Measurements from ENCODE around the gene MYOM3.

DNA sequence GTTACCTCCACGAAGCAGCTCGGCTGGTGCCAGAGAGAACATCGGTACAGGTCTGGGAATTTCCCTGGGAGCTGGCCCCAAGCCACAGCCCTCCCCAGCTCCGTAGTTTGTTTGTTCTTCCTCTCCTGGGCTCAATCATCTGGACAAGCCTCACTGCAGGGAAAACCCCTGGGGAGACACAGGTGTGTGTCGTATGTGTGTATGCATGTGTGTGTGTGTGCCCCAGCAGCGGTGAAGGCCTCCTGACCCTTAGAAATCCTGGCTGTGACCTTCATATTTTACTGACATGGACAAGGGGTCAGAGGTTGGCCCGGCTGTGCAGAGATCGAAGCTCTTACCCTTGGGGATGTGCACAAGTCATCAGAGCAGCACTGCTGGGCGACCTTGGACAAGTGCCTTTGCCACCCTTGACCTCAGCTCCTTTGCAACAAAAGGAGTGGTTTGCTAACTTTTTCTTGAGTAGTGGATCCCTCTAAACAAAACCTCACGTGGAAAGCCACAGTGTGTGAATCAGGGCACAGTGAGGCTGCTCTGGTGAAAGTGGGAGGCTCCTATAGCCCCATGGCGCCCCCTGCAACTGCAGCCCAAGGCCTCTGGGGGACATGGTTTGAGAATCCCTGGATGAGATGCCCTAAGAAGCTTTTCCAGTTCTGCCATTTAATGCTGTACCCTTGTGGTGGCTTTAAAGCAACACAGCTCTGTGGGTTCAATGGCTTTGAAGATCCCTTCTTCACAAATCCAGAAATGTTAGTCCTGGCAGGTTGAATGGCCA lies 43.3 kb upstream of the MYOM3 start:
- TF ChIP-seq, protein P1, sequence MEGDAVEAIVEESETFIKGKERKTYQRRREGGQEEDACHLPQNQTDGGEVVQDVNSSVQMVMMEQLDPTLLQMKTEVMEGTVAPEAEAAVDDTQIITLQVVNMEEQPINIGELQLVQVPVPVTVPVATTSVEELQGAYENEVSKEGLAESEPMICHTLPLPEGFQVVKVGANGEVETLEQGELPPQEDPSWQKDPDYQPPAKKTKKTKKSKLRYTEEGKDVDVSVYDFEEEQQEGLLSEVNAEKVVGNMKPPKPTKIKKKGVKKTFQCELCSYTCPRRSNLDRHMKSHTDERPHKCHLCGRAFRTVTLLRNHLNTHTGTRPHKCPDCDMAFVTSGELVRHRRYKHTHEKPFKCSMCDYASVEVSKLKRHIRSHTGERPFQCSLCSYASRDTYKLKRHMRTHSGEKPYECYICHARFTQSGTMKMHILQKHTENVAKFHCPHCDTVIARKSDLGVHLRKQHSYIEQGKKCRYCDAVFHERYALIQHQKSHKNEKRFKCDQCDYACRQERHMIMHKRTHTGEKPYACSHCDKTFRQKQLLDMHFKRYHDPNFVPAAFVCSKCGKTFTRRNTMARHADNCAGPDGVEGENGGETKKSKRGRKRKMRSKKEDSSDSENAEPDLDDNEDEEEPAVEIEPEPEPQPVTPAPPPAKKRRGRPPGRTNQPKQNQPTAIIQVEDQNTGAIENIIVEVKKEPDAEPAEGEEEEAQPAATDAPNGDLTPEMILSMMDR (optimal IDR thresholded peaks at IDR 0.05 in 1 of 3, IDR thresholded peaks at IDR 0.05 in 1 of 3, conservative IDR thresholded peaks at IDR 0.05 in 1 of 3; ENCODE audit: extremely low read depth in 1 of 3, insufficient read depth in 2 of 3, low read length in 3 of 3), result peak; percentile 12 to 18 (median 13)
- no peak for TF ChIP-seq EZH2 (IDR thresholded peaks at IDR 0.05; ENCODE audit: low read length)
